ENCODE data around the gene PDE2A. TPM values are rescaled to one million over a fixed set of nuclear protein-coding genes. Genes with fewer than 3 reads are reported as not detected.

Gene PDE2A
- total and polyA plus RNA-seq, 2 donors (not counting 3 experiments of a cell fraction or from before 2014, with no cell fraction given): 14.8 to 16.8 TPM

- Histone ChIP-seq H3K36me3 (ENCODE audit: control insufficient read depth in 2 of 2, extremely low read depth in 1 of 2, insufficient read depth in 2 of 2, low read length in 2 of 2) (no peaks in the 10 kb centered on the region), H4K20me1 (replicated peaks; ENCODE audit: control insufficient read depth, extremely low read depth, insufficient read depth, low read length) (no peaks in the 10 kb centered on the region), H3K9ac (replicated peaks; ENCODE audit: extremely low read depth, insufficient read depth, low read length) (no peak overlapping the region), H3K79me2 (ENCODE audit: control insufficient read depth, insufficient read depth, low read length) (no peaks in the 10 kb centered on the region), H3K4me2 (ENCODE audit: insufficient read depth, low read length) (no peak overlapping the region), H3K9me1 (replicated peaks; ENCODE audit: control insufficient read depth, extremely low read depth, insufficient read depth, low read length) (no peaks in the 10 kb centered on the region), H2AFZ (ENCODE audit: low read depth, low read length) (no peak overlapping the region), H3K27me3 (ENCODE audit: control insufficient read depth in 2 of 2, insufficient read depth in 2 of 2, low read length in 2 of 2) (peaks cover under 1 to 6% of the 10 kb centered on the region in 2 experiments), H3K4me3 (replicated peaks in 1 of 3; ENCODE audit: insufficient read depth in 1 of 3, low read depth in 1 of 3, low read length in 3 of 3) (no peak overlapping the region), H3K9me3 (replicated peaks; ENCODE audit: control insufficient read depth, insufficient read depth, low read length) (no peaks in the 10 kb centered on the region), H3K4me1 (ENCODE audit: control insufficient read depth, extremely low read depth, insufficient read depth, low read length) (no peaks in the 10 kb centered on the region), H3K27ac (ENCODE audit: insufficient read depth, low read depth, low read length) (no peak overlapping the region)
- intact Hi-C loops (cut with micrococcal nuclease): no loop called here
- DNase-seq (ENCODE audit: low read depth, low spot score) (no peak), FAIRE-seq (no peak)
- CTCF ChIA-PET: interaction anchor here (1.4 to 5.3 kb wide), 2 partner anchors 29 to 56 kb away, joined by 6 to 19 read pairs; no protein-coding TSS in a partner anchor
- BruUV-seq (replicated peaks): no TSS peak
- dilution Hi-C loops (cut with MboI; ENCODE audit: extremely low pct_ligation_motif_present, low sequenced_read_pairs): no loop called here
- POLR2A ChIA-PET: no interaction called here
- TF ChIP-seq JUN (IDR thresholded peaks at IDR 0.05; ENCODE audit: borderline replicate concordance, insufficient read depth, insufficient read length, low read depth) (no peak), MAX (IDR thresholded peaks at IDR 0.05; ENCODE audit: insufficient read depth, insufficient read length) (no peak), CTCF (IDR thresholded peaks at IDR 0.05; ENCODE audit: extremely low read depth in 1 of 2, insufficient read depth in 1 of 2, low read depth in 1 of 2, low read length in 2 of 2) (no peak), EZH2 (IDR thresholded peaks at IDR 0.05; ENCODE audit: borderline replicate concordance, low read depth, low read length, severe bottlenecking) (no peak), POLR2AphosphoS5 (IDR thresholded peaks at IDR 0.05; ENCODE audit: insufficient read depth, low read depth, low read length) (no peak), FOS (IDR thresholded peaks at IDR 0.05; ENCODE audit: borderline replicate concordance, insufficient read depth, low read length) (no peak), POLR2A (IDR thresholded peaks at IDR 0.05; ENCODE audit: low read depth, low read length) (no peak), MYC (IDR thresholded peaks at IDR 0.05; ENCODE audit: low read depth, low read length) (no peak), GATA2 (IDR thresholded peaks at IDR 0.05; ENCODE audit: insufficient read depth, insufficient read length, low read depth, low read length) (no peak)
Observed at GRCh38 chr11:72655014-72655413, 19.2 kb downstream of the PDE2A start.

Measured in endothelial cell of umbilical vein (primary cell).